Measurements from ENCODE around the gene TTC34. TPM values are rescaled to one million over a fixed set of nuclear protein-coding genes. Genes with fewer than 3 reads are reported as not detected.

Gene TTC34
- total RNA-seq, 1 experiment from 2014 or later = 0.92 TPM

GRCh38 chr1:2587071-2587859, 214.2 kb downstream of the TTC34 start:
- no peak for TF ChIP-seq CTCF (conservative IDR thresholded peaks at IDR 0.05)
- no peak overlapping the region for H3T11ph ChIP-seq (ENCODE audit: low read length)
- H3K27ac ChIP-seq (ENCODE audit: insufficient read length, low read depth, low read length) = no peak overlapping the region
- H3K23me2 ChIP-seq (ENCODE audit: insufficient read length, low read depth, low read length, poor library complexity, severe bottlenecking) = peaks cover 10% of the 10 kb centered on the region
- H3K79me2 ChIP-seq (ENCODE audit: insufficient read depth, low read length) = no peaks in the 10 kb centered on the region
- no peak overlapping the region for H3K9ac ChIP-seq (ENCODE audit: extremely low read depth, insufficient read length, low read length)
- H3K56ac ChIP-seq (ENCODE audit: insufficient read length, low read depth, low read length) = no peak overlapping the region
- DNase-seq = no peak
- H3K23ac ChIP-seq (ENCODE audit: insufficient read length, low read depth, low read length) = no peak overlapping the region
- no peaks in the 10 kb centered on the region for H3K79me1 ChIP-seq (ENCODE audit: insufficient read depth, low read depth, low read length, poor library complexity, severe bottlenecking)
- Mint-ChIP-seq H3K27me3 (ENCODE audit: low read depth) (peaks cover 2% of the 10 kb centered on the region; the same call in 1 of the 2 replicates), H3K27ac (no peak overlapping the region), H3K36me3 (ENCODE audit: insufficient read depth in 1 of 3, low read depth in 3 of 3) (peaks cover 8 to 24% (median 13%) of the 10 kb centered on the region in 3 experiments), H3K9me3 (peaks cover 4 to 11% of the 10 kb centered on the region in 2 experiments; a peak in 3 of 5 replicates), H3K4me1 (peaks cover 22 to 23% of the 10 kb centered on the region in 2 experiments), H3K4me3 (peak overlapping the region; percentile 80 to 85)
- H2BK12ac ChIP-seq (ENCODE audit: insufficient read length, low read depth, low read length) = no peak overlapping the region
- no peak overlapping the region for H2AK5ac ChIP-seq (ENCODE audit: insufficient read length, low read length)
- H4K20me1 ChIP-seq (ENCODE audit: control insufficient read depth, insufficient read depth, insufficient read length) = no peaks in the 10 kb centered on the region
- no peaks in the 10 kb centered on the region for H3K9me3 ChIP-seq (ENCODE audit: control insufficient read depth, low read depth, low read length)
- H2BK5ac ChIP-seq (ENCODE audit: insufficient read length, low read length) = no peak overlapping the region
- no peak overlapping the region for H2BK15ac ChIP-seq (ENCODE audit: low read depth, low read length)
- WGBS (ENCODE audit: extremely low coverage, insufficient read length, low lambda C conversion rate) = no CpG with 5 or more reads among the region's 52 CpGs
- H2BK120ac ChIP-seq (ENCODE audit: low read depth, low read length, poor library complexity, severe bottlenecking) = no peak overlapping the region
- peak overlapping the region; percentile 44 for H3K4me2 ChIP-seq (ENCODE audit: insufficient read depth, insufficient read length, low read length)
- H3K4ac ChIP-seq (ENCODE audit: low read depth, low read length) = no peak overlapping the region
- H4K8ac ChIP-seq (replicated peaks; ENCODE audit: insufficient read length, low read depth, low read length) = no peak overlapping the region
- H4K5ac ChIP-seq (ENCODE audit: insufficient read length, low read depth, low read length) = no peak overlapping the region
- H3K27me3 ChIP-seq (ENCODE audit: insufficient read depth, low read length) = no peaks in the 10 kb centered on the region
- no peak overlapping the region for H4K91ac ChIP-seq (ENCODE audit: insufficient read length, low read depth, low read length)
- no peaks in the 10 kb centered on the region; the same call in 1 of the 2 replicates for H3K4me1 ChIP-seq (ENCODE audit: insufficient read depth, low read length)
- no peak overlapping the region for H2AFZ ChIP-seq (ENCODE audit: low read length)
- H2BK20ac ChIP-seq (ENCODE audit: low read depth, low read length, poor library complexity, severe bottlenecking) = no peak overlapping the region
- no peak overlapping the region for H3K18ac ChIP-seq (ENCODE audit: insufficient read length, low read depth, low read length)
- peak overlapping the region; percentile 84 for H3K14ac ChIP-seq (ENCODE audit: insufficient read depth, low read length)

Measured in H9 (cell line).